Measurements from ENCODE around the gene LNX1. TPM values are rescaled to one million over a fixed set of nuclear protein-coding genes. Genes with fewer than 3 reads are reported as not detected.
A peak's percentile ranks its signal among the peaks of the same experiment; 100 is the strongest.

Gene LNX1
- polyA plus RNA-seq, 1 donor, result 4.0 TPM

DNA sequence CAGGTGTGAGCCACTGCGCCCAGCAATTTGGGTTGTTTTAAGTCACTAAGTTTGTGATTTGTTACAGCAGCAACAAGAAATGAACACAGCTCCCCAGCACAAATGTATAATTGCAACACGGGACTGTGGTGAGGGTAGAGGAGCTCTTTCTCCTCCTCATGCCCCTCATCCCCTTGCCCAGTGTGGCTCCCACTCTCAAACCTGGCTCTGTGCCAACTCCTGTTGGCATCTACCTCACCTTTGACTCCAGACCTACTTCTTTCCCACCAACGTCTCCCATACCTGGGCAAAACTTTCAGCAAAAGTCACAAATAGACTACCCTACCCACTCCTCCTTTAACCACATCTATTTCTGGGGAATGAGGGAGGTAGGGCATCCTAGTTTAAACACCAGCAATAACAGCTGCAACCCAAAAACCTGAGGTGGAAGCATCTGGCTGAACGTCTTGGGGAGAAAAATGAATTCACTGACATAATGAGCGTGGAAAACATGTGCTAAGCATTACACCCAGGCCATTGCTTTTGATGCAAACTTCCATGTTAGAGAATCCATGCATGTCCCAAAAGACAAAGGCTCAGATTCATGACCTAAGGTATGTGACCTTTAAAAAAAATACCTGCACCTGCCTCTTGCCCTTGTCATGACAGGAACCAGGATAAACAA lies 19.2 kb downstream of the LNX1 start:
- no peak for DNase-seq

DNA sequence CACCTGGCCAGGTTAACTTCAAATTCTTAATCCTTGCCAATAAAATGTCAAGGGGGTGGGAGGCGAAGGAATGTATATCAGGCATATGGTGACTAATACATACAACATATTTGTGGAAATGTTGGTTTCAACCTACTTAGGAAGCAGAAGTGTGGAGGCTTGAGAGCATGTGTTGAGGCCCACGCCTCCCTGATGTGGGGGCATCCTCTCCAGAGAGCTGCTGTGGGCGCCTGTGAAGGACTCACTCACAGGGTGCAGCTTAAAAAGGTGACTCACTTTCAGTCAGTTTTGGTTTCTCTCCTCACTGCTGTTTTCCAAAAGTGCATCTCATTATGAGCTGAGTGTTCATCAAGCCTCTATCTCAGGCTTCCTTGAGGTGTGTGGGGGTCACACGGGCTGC lies 27.5 kb downstream of the LNX1 start:
- no peak for DNase-seq

DNA sequence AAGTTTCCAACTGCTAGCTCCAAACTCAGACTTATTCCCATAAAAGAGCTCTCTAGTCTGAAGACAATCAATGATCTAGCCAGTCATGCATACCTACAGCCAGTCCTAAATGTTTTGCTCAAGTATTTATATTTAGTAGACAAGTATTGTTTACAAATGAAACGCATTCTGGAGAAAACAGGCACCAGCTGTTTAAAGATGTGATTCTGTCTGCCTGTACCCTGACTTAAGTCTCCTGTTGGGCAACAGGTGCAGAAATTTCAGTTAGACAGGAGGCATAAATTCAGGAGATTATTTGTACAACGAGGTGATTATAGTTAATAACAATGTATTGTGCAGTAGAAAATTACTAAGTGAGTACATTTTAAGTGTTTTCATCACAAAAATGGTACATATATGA lies 28.9 kb downstream of the LNX1 start:
- no peak for DNase-seq

- no peak for DNase-seq
Observed at GRCh38 chr4:53559021-53559620, 32.2 kb downstream of the LNX1 start.

DNA sequence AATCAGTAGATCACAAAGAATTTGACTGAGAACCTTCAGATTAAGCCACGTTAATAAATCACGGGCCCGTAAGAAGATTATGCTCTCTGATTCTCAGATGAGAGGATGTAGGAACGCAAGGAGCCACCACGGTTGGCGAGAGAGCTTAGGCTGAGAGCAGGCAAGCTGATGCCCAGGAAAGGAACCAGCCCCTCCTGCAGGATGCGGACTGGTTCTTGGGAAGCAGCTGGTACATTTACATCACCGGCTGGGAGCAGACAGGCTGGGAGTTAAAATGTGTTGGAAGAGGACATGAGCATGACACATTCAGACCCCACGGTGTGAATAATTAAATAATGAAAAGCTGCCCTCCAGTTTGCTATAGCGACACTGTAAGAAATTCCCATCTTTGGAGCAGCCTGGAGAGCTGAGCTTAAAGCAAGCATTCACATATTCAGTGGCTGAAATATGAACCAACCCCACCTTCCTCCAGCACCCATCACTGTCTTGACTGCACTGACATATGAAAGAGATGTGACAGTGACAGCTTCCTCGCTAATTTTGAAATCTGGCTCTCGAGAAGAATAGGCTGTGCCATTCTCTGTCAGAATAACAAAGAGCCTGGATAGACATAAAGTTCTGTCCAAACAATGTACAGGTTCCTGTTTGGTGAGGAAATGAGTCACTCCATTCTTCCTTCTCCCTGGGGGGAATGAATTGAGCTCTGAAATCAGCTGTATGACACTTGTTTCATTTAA lies 33.1 kb downstream of the LNX1 start:
- no peak for DNase-seq

- DNase-seq, result no peak
Observed at GRCh38 chr4:53557669-53558064, 33.6 kb downstream of the LNX1 start.

GRCh38 chr4:53556651-53557050 lies 34.6 kb downstream of the LNX1 start:
- DNase-seq, result no peak

DNA sequence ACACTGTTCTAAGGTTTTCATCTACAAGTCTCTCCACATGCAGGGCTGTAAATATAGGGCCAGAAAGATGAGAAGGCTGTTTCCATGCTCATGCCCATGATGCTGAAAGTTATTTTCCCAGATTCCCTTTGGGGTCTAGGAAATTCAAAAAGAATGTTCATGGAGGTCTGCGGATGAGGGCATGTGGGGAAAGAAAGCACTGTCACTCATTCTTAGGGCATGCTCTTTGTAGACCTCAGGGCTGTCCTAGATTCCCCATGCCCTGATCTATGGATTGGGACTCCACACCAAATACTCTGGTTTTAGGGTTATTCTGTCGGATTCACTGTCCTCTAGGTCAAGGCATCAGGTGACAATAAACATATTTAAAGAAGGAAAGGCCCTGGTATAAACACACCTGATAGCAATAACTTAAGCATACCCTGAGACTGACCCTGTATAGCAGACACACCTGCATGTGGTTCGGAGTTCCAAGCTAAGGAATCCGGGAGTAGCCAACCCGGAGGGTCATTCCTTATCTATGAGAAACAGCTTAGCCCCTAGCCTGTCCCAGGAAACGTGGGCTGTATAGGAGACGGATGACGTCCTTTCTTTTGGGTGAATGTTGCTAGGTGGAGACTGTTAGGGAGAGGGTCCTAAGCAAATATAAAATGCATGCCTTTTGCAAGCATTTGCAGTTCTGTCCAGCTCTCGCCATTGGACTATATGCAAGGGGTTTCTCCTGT lies 37.6 kb downstream of the LNX1 start:
- no peak for DNase-seq

DNA sequence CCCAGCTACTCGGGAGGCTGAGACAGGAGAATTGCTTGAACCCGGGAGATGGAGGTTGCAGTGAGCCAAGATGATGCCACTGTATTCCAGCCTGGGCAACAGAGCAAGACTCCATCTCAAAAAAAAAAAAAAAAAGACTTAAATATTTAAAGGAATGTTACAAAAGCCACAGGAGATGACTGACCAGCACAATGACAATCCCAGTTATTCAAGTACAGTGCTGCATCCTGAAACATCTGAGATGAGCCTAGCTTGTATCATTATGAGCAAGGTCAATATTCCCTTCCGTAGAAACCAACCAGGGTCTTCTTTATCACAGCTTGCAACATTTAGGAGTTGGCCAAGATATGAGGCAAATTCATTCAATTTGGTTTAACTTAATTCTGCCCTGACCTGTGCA lies 38.6 kb downstream of the LNX1 start:
- DNase-seq, result no peak

- no peak for DNase-seq
Observed at GRCh38 chr4:53551958-53552357, 39.3 kb downstream of the LNX1 start.

- DNase-seq, result no peak
Observed at GRCh38 chr4:53551281-53551864, 39.9 kb downstream of the LNX1 start.

DNA sequence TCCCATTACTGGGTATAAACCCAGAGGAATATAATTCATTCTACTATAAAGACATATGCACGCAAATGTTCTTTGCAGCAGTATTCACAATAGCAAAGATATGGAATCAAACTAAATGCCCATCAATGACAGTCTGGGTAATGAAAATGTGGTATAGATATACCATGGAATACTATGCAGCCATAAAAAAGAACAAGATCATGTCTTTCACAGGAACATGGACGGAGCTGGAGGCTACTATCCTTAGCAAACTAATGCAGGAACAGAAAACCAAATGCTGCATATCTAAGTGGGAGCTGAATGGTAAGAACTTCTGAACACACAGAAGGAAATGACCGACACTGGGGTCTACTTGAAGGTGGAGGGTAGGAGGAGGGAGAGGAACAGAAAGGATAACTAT lies 42.6 kb downstream of the LNX1 start:
- no peak for DNase-seq

- no peak for DNase-seq
Observed at GRCh38 chr4:53547983-53548382, 43.3 kb downstream of the LNX1 start.

DNA sequence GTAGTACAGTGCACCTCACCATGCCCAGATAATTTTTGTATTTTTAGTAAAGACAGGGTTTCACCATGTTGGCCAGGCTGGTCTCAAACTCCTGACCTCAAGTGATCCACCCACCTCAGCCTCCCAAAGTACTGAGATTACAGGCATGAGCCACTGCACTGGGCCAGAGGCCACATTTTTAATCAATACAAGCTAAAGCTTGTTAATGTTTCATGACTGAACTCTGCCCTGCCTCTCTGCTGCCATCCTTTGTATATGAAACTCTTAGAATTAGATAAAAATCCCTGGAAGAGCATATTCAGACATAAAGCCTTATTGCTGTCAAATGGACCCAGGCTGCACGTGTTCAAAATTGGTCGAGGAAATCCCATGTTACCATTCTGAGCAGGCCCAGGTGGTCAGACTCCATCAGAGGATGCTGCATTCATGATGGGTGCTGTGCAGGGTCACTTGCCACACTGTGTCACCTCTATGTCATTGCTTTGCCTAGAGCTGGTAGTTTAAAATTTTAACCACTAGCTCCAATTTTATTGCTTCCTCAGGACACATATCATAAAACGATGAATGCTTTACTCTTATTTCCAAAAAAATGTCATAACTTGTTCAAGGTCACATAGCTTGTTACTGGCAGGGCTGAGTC lies 45.2 kb downstream of the LNX1 start:
- no peak for DNase-seq

- DNase-seq, result no peak
Observed at GRCh38 chr4:53545273-53545672, 46.0 kb downstream of the LNX1 start.

GRCh38 chr4:53543561-53543960 lies 47.7 kb downstream of the LNX1 start:
- no peak for DNase-seq

DNA sequence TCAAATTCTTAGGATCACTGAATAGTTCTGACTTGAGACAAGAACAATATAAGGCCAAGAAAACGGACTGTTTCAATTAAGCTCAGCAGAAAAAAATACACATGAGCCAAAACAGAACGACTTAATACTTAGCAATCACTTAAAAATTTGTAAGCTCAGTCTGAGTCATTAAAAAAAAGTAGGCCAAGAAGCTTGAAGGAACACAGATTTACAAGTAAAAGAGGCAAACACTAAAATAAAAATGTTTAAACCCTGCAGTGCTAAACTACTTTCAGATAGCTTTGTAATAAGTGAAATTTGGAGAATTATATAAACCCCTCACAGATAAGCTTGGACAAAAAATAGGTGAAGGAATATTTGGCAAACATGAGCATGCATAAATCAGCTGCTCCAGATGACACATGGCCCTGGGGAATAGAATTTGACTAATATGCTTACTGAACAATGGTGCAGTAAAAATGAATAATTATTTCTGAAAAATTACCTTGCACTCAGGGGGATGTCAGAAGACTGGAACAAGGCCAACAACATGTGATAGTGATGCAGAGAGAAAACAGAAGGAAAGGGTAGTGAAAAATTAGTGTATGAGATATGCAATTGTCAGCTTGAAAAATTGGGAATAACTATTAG lies 49.6 kb downstream of the LNX1 start:
- peak; percentile 68 for DNase-seq

DNA sequence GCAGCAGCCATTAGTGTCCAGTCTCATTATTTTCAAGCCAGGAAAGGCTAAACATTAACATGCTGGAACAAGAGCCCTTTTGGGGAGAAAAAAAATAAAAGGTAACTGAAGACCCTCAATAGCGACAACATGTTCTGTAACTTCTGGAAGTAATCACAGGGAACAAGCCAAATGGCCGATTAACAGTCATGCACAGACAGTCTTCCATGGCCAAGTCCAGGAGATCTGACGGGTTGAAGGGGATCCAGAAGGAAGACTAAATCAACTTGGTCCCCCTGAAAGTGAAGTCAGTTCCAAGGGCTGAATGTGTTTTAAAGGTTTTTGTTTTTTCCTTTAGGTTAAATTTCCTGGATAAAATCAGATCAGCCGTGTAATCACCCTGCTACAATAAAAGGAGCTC lies 52.5 kb downstream of the LNX1 start:
- DNase-seq, result peak; percentile 69

- DNase-seq, result no peak
Observed at GRCh38 chr4:53537606-53538005, 53.7 kb downstream of the LNX1 start.

DNA sequence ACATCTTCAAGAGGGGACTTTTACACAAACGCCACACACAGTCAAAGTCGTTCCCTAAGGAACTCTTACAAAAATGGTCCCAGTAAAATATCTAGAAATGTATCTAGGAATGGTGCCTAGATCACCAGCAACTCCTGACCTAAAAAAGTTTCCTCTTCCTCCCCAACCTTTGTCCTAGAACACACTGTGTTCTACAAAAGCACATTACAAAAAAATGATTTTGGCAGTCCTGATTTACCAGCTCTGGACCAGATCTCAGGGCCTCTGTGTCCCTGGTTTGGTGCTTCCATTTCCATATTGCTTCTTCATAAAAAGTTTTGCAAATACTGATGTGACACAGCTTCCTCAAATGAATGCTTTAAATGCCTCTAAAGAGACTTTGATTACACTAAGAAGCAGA lies 55.0 kb downstream of the LNX1 start:
- DNase-seq, result no peak

- DNase-seq, result no peak
Observed at GRCh38 chr4:53535567-53535966, 55.7 kb downstream of the LNX1 start.

DNA sequence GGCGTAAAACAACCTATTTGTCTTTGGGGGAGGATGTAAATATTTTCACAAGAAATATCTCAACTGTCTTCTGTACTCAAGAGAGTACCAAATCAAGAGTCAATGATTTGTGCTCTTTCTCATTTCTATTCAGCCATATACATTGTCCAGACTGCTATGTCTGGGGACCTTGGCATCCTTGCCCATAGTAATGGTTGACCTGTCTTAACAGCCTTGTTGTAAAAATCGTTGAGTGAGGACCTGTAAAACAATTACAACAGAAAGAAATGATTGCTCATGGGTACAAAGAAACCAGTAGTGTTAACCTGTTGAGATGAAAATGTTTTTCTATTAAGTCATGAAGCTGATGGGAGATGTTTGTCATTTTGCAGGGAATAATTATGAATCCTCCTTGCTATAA lies 56.6 kb downstream of the LNX1 start:
- no peak for DNase-seq

Data from hindlimb muscle (tissue), 1 donor.